Measurements from ENCODE around the gene SLC6A6.

DNA sequence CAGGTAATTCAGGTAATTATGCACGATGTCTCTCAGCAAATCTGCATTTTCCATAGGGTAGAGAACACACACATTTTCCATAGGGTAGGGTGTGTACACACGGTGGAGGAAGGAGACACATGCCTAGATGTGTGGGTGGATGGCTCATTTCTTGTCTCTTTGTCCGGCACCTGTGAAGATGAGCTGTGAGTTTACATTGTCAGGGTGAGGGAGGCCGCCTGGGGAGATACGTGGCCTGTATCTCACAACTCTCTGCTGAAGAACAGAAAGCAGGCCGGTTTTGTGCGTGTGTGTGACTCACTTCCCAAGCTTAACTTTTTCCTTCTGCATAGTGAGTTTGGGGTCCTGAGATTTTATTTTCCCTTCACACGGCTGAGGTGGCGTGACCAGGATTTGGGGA, 60.3 kb downstream of the SLC6A6 start:
- TF ChIP-seq CTCF (IDR thresholded peaks at IDR 0.05), result no peak
- no peak for TF ChIP-seq POLR2AphosphoS5 (IDR thresholded peaks at IDR 0.05)
- TF ChIP-seq POLR2A (IDR thresholded peaks at IDR 0.05), result no peak
- no peak for TF ChIP-seq EP300 (IDR thresholded peaks at IDR 0.05; ENCODE audit: low read depth)
